SK-N-MC (cell line): ENCODE data around the gene CYTH1.

Source experiments
- DNase-seq: peaks from one replicate; pipeline ENCODE4 v3.0.0-alpha.2; 2011; ENCODE audit warnings: low read depth, low spot score
- H3K27ac ChIP-seq: fragments of 200-600 bp; sonication (generic); 2 replicates; pipeline ENCODE4 v1.5.1; 2016; ENCODE audit warnings: mixed run types
- H3K36me3 ChIP-seq: fragments of 200-600 bp; sonication (generic); 2 replicates; pipeline ENCODE4 v1.6.1; 2017; ENCODE audit warnings: antibody characterized with exemption, low read length, mixed read lengths; ENCODE audit not compliant: insufficient read depth
- H3K4me3 ChIP-seq: fragments of 200-600 bp; sonication (generic); 2 replicates; pipeline ENCODE4 v1.5.1; 2016
- H3K9ac ChIP-seq: fragments of 200-600 bp; sonication (generic); 2 replicates; pipeline ENCODE4 v1.8.0; 2017; ENCODE audit warnings: mixed run types, mixed read lengths; ENCODE audit not compliant: insufficient read length
- H3K9me3 ChIP-seq: fragments of 200-600 bp; sonication (generic); 2 replicates; pipeline ENCODE4 v1.6.1; 2017; ENCODE audit warnings: low read depth, mild to moderate bottlenecking, antibody characterized with exemption, low read length, moderate library complexity, mixed read lengths
- EZH2 ChIP-seq: fragments of 200-600 bp; sonication (generic); IDR thresholded peaks from one replicate; pipeline ENCODE4 v1.6.1; 2017; ENCODE audit warnings: antibody characterized with exemption
- FOXP2 ChIP-seq: optimal IDR thresholded peaks from 2 replicates; pipeline ENCODE3; 2011; ENCODE audit warnings: mild to moderate bottlenecking, moderate library complexity; ENCODE audit not compliant: insufficient read depth; ENCODE audit errors: extremely low read length, control extremely low read depth
- POLR2AphosphoS5 ChIP-seq: IDR thresholded peaks from 2 replicates; pipeline ENCODE4 v1.6.1; 2012; ENCODE audit warnings: mild to moderate bottlenecking, low read depth, low read length, borderline replicate concordance

The CYTH1 gene

GRCh38 chr17:78709119-78709681 lies 72.9 kb downstream of the CYTH1 start:
- H3K27ac ChIP-seq, result no peak overlapping the region
- H3K9me3 ChIP-seq, result no peaks in the 10 kb centered on the region
- H3K9ac ChIP-seq, result no peak overlapping the region
- no peak for TF ChIP-seq FOXP2
- TF ChIP-seq POLR2AphosphoS5, result no peak
- no peak for TF ChIP-seq EZH2
- no peak overlapping the region for H3K4me3 ChIP-seq
- DNase-seq, result no peak
- H3K36me3 ChIP-seq, result 0 out of 2 replicates have a peak, but pooled peaks cover 4% of the 10 kb centered on the region

DNA sequence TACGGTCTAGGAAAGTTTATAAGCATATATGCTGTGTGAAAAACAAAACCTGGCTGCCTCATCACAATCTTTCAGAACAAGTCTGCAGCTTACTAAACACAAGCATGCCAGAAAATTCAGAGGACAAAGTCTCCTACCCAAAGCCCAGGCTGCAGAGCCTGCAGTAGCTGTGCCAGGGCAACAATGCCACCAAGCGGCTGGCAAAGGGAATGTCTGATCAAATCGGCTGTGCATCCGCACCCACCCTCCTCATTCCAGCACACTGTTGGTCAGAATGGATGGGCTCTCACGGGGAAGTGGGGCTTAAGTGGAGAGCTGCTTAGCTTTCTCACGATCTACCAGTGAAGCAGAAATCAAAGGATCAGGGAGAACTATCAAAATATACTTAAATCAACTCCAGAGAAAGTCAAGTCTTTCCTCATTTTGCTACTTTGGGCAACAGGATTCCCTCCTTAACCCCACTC lies 73.5 kb downstream of the CYTH1 start:
- peak; percentile 34 for DNase-seq
- 0 out of 2 replicates have a peak, but pooled peaks cover 4% of the 10 kb centered on the region for H3K36me3 ChIP-seq
- peak overlapping the region; percentile 7 for H3K9ac ChIP-seq
- no peak overlapping the region for H3K4me3 ChIP-seq
- no peaks in the 10 kb centered on the region for H3K9me3 ChIP-seq
- TF ChIP-seq FOXP2 (no peak), POLR2AphosphoS5 (no peak), EZH2 (no peak)
- no peak overlapping the region for H3K27ac ChIP-seq

- DNase-seq, result no peak
- Histone ChIP-seq H3K9ac (peak overlapping the region; percentile 7), H3K36me3 (0 out of 2 replicates have a peak, but pooled peaks cover 4% of the 10 kb centered on the region), H3K9me3 (no peaks in the 10 kb centered on the region), H3K27ac (no peak overlapping the region), H3K4me3 (no peak overlapping the region)
- no peak for TF ChIP-seq POLR2AphosphoS5
- no peak for TF ChIP-seq FOXP2
- no peak for TF ChIP-seq EZH2
These were observed 74.2 kb downstream of the CYTH1 start for GRCh38 chr17:78707923-78708322.

DNA sequence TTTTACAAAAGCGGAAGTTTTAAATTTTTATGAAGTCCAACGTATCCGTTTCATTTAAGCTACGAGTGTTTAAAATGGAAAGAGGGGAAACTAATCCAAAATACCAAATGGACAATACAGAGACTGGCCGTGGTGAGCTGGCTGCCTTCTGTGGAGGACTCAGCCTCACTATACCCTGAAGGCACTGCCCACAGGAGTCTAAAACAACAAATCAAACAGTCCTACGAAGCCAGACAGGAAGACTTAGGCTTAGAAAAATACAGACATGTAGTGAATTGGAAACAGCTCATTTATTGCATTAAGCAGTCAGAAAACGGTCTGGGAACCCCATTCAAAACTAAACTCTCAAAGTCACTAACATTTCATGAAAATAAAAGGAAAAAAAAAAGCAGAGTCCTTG lies 75.1 kb downstream of the CYTH1 start:
- no peak overlapping the region for H3K4me3 ChIP-seq
- H3K9me3 ChIP-seq, result no peaks in the 10 kb centered on the region
- no peak for DNase-seq
- H3K27ac ChIP-seq, result no peak overlapping the region
- H3K36me3 ChIP-seq, result peaks cover 5% of the 10 kb centered on the region; the same call in 1 of the 2 replicates
- no peak for TF ChIP-seq POLR2AphosphoS5
- TF ChIP-seq EZH2, result no peak
- TF ChIP-seq FOXP2, result no peak
- no peak overlapping the region for H3K9ac ChIP-seq

- H3K9ac ChIP-seq, result no peak overlapping the region
- no peak overlapping the region for H3K4me3 ChIP-seq
- TF ChIP-seq POLR2AphosphoS5 (no peak), FOXP2 (no peak), EZH2 (no peak)
These were observed 75.7 kb downstream of the CYTH1 start for GRCh38 chr17:78706271-78706915.

GRCh38 chr17:78705071-78705470 lies 77.0 kb downstream of the CYTH1 start:
- Histone ChIP-seq H3K9ac (no peak overlapping the region), H3K36me3 (peaks cover 15% of the 10 kb centered on the region), H3K27ac (no peak overlapping the region), H3K9me3 (no peaks in the 10 kb centered on the region), H3K4me3 (no peak overlapping the region)
- DNase-seq, result no peak
- TF ChIP-seq EZH2 (no peak), FOXP2 (no peak)

More at GRCh38 chr17:78706271-78706915, 75.7 kb downstream of the CYTH1 start:
- H3K27ac ChIP-seq, result no peak overlapping the region
- DNase-seq, result no peak
- peaks cover 12% of the 10 kb centered on the region; the same call in 1 of the 2 replicates for H3K36me3 ChIP-seq
- no peaks in the 10 kb centered on the region for H3K9me3 ChIP-seq

GRCh38 chr17:78704594-78704993 lies 77.5 kb downstream of the CYTH1 start:
- H3K4me3 ChIP-seq, result no peak overlapping the region
- no peak for TF ChIP-seq POLR2AphosphoS5
- TF ChIP-seq EZH2, result no peak
- no peak overlapping the region for H3K27ac ChIP-seq
- H3K9ac ChIP-seq, result no peak overlapping the region
- no peaks in the 10 kb centered on the region for H3K9me3 ChIP-seq
- DNase-seq, result no peak
- H3K36me3 ChIP-seq, result peaks cover 20% of the 10 kb centered on the region

GRCh38 chr17:78697554-78698343 lies 84.3 kb downstream of the CYTH1 start:
- H3K36me3 ChIP-seq, result peaks cover 34% of the 10 kb centered on the region

More at GRCh38 chr17:78697554-78698343, 84.3 kb downstream of the CYTH1 start:
- H3K9ac ChIP-seq, result no peak overlapping the region
- no peak for DNase-seq
- no peak overlapping the region for H3K27ac ChIP-seq
- no peaks in the 10 kb centered on the region for H3K9me3 ChIP-seq
- no peak for TF ChIP-seq POLR2AphosphoS5
- TF ChIP-seq FOXP2, result no peak
- no peak for TF ChIP-seq EZH2
- H3K4me3 ChIP-seq, result no peak overlapping the region
